RPMI7951 (cell line): ENCODE measurements around the gene CARD10. TPM values are rescaled to one million over a fixed set of nuclear protein-coding genes. Genes with fewer than 3 reads are reported as not detected.

Experiments used
- DNase-seq: peaks from one replicate; pipeline ENCODE4 v3.0.0-alpha.2; 2012; ENCODE audit warnings: low read depth
- total RNA-seq: library from RNA; depleted of rRNA; stranded (reverse); fragments of >200 nt; shearing (Covaris generic); gene quantifications from 2 replicates; pipeline ENCODE4 v1.2.3, GENCODE V29; 2014

CARD10 gene
- total RNA-seq, 1 experiment from 2014 or later, result 3.5 TPM

GRCh38 chr22:37462436-37462835, 56.8 kb downstream of the CARD10 start:
- DNase-seq, result no peak

GRCh38 chr22:37461961-37462360, 57.3 kb downstream of the CARD10 start:
- DNase-seq, result no peak

GRCh38 chr22:37460684-37461083, 58.5 kb downstream of the CARD10 start:
- no peak for DNase-seq

GRCh38 chr22:37459206-37459605, 60.0 kb downstream of the CARD10 start:
- DNase-seq, result no peak

GRCh38 chr22:37457093-37457893, 61.9 kb downstream of the CARD10 start:
- DNase-seq, result peak; percentile 41

GRCh38 chr22:37456346-37456745, 62.9 kb downstream of the CARD10 start:
- no peak for DNase-seq

- DNase-seq, result no peak
Measured at GRCh38 chr22:37455896-37456295, 63.3 kb downstream of the CARD10 start.

GRCh38 chr22:37454857-37455686, 64.1 kb downstream of the CARD10 start:
- peak; percentile 80 for DNase-seq

GRCh38 chr22:37453696-37454095, 65.5 kb downstream of the CARD10 start:
- no peak for DNase-seq

GRCh38 chr22:37451218-37451617, 68.0 kb downstream of the CARD10 start:
- no peak for DNase-seq

GRCh38 chr22:37449331-37450001, 69.7 kb downstream of the CARD10 start:
- no peak for DNase-seq

GRCh38 chr22:37448516-37449127, 70.6 kb downstream of the CARD10 start:
- DNase-seq, result no peak

- no peak for DNase-seq
Measured at GRCh38 chr22:37445501-37445900, 73.7 kb downstream of the CARD10 start.

GRCh38 chr22:37443977-37444376, 75.2 kb downstream of the CARD10 start:
- no peak for DNase-seq

GRCh38 chr22:37443086-37443485, 76.1 kb downstream of the CARD10 start:
- DNase-seq, result no peak

GRCh38 chr22:37442537-37442936, 76.7 kb downstream of the CARD10 start:
- peak; percentile 39 for DNase-seq

GRCh38 chr22:37442135-37442534, 77.1 kb downstream of the CARD10 start:
- no peak for DNase-seq

GRCh38 chr22:37440875-37441274, 78.3 kb downstream of the CARD10 start:
- DNase-seq, result no peak
